ENCODE measurements around the gene LOXL1. TPM values are rescaled to one million over a fixed set of nuclear protein-coding genes. Genes with fewer than 3 reads are reported as not detected.

The LOXL1 gene
- total and polyA plus RNA-seq, 2 donors (not counting 1 experiment from before 2014, with no cell fraction given): 0.21 to 0.49 TPM

GRCh38 chr15:73901126-73901810 is 25.0 kb upstream of the LOXL1 start:
- no peak overlapping the region for H3K4me2 ChIP-seq (replicated peaks; ENCODE audit: low read depth, low read length, poor library complexity, severe bottlenecking)
- intact Hi-C loops (cut with micrococcal nuclease): no loop called here
- H3K4me3 ChIP-seq (ENCODE audit: control extremely low read depth in 1 of 5, extremely low read depth in 1 of 5, insufficient read depth in 1 of 5, low read depth in 2 of 5, low read length in 4 of 5): no peak overlapping the region
- no peak overlapping the region for H3K9ac ChIP-seq (ENCODE audit: low read length)
- Mint-ChIP-seq H3K27me3 (peaks cover 14% of the 10 kb centered on the region), H3K4me1 (no peaks in the 10 kb centered on the region), H3K9me3 (ENCODE audit: insufficient read depth) (no peaks in the 10 kb centered on the region), H3K27ac (no peak overlapping the region), H3K4me3 (no peak overlapping the region)
- CTCF ChIA-PET: no interaction called here
- H3K27ac ChIP-seq (ENCODE audit: low read length in 2 of 2): no peak overlapping the region
- ATAC-seq (ENCODE audit: low read depth): no peak
- H3K79me2 ChIP-seq (ENCODE audit: control insufficient read depth, insufficient read depth, low read length): no peaks in the 10 kb centered on the region
- peaks cover 0 to 4% (median 0%) of the 10 kb centered on the region in 3 donors for H3K9me3 ChIP-seq (ENCODE audit: control extremely low read depth in 1 of 3, control insufficient read depth in 2 of 3, insufficient read depth in 1 of 3, low read length in 2 of 3)
- no peaks in the 10 kb centered on the region for H3K4me1 ChIP-seq (ENCODE audit: control insufficient read depth in 2 of 2, insufficient read depth in 2 of 2, low read length in 2 of 2)
- H3K27me3 ChIP-seq (replicated peaks in 1 of 4; ENCODE audit: control extremely low read depth in 1 of 4, control insufficient read depth in 3 of 4, insufficient read depth in 4 of 4, low read length in 3 of 4): peaks cover 0 to 3% (median 0%) of the 10 kb centered on the region in 4 experiments
- POLR2A ChIA-PET: no interaction called here
- no peaks in the 10 kb centered on the region for H4K20me1 ChIP-seq (ENCODE audit: control insufficient read depth, insufficient read depth, low read length, poor library complexity, severe bottlenecking)
- no peak for TF ChIP-seq CTCF (IDR thresholded peaks at IDR 0.05)
- TF ChIP-seq EZH2 (IDR thresholded peaks at IDR 0.05; ENCODE audit: borderline replicate concordance, insufficient read depth, low read depth, low read length, poor library complexity, severe bottlenecking): no peak
- no peak for DNase-seq
- 94% methylated on average over 5 of the region's 7 CpGs for WGBS (ENCODE audit: insufficient coverage)
- no peak overlapping the region for H2AFZ ChIP-seq (ENCODE audit: insufficient read depth, low read depth, low read length, poor library complexity, severe bottlenecking)
- H3K36me3 ChIP-seq (replicated peaks in 1 of 2; ENCODE audit: control extremely low read depth in 1 of 2, control insufficient read depth in 1 of 2, extremely low read depth in 1 of 2, insufficient read depth in 2 of 2, low read length in 1 of 2): no peaks in the 10 kb centered on the region

GRCh38 chr15:73902121-73903020 is 23.9 kb upstream of the LOXL1 start:
- POLR2A ChIA-PET: no interaction called here
- Histone ChIP-seq H4K20me1 (ENCODE audit: control insufficient read depth, insufficient read depth, low read length, poor library complexity, severe bottlenecking) (no peaks in the 10 kb centered on the region), H2AFZ (ENCODE audit: insufficient read depth, low read depth, low read length, poor library complexity, severe bottlenecking) (no peak overlapping the region), H3K79me2 (ENCODE audit: control insufficient read depth, insufficient read depth, low read length) (no peaks in the 10 kb centered on the region), H3K27ac (ENCODE audit: low read length in 2 of 2) (no peak overlapping the region), H3K9ac (ENCODE audit: low read length) (no peak overlapping the region), H3K36me3 (replicated peaks in 1 of 2; ENCODE audit: control extremely low read depth in 1 of 2, control insufficient read depth in 1 of 2, extremely low read depth in 1 of 2, insufficient read depth in 2 of 2, low read length in 1 of 2) (no peaks in the 10 kb centered on the region), H3K4me3 (ENCODE audit: control extremely low read depth in 1 of 5, extremely low read depth in 1 of 5, insufficient read depth in 1 of 5, low read depth in 2 of 5, low read length in 4 of 5) (no peak overlapping the region), H3K9me3 (ENCODE audit: control extremely low read depth in 1 of 3, control insufficient read depth in 2 of 3, insufficient read depth in 1 of 3, low read length in 2 of 3) (peaks cover 0 to 2% (median 0%) of the 10 kb centered on the region in 3 donors), H3K27me3 (replicated peaks in 1 of 4; ENCODE audit: control extremely low read depth in 1 of 4, control insufficient read depth in 3 of 4, insufficient read depth in 4 of 4, low read length in 3 of 4) (peaks cover 0 to 3% (median 0%) of the 10 kb centered on the region in 4 experiments), H3K4me2 (replicated peaks; ENCODE audit: low read depth, low read length, poor library complexity, severe bottlenecking) (no peak overlapping the region), H3K4me1 (ENCODE audit: control insufficient read depth in 2 of 2, insufficient read depth in 2 of 2, low read length in 2 of 2) (no peaks in the 10 kb centered on the region)
- CTCF ChIA-PET: no interaction called here
- intact Hi-C loops (cut with micrococcal nuclease): no loop called here
- 89% methylated on average over 8 of the region's 11 CpGs for WGBS (ENCODE audit: insufficient coverage)
- ATAC-seq (ENCODE audit: low read depth): no peak
- no peak overlapping the region for H3K4me3 Mint-ChIP-seq
- TF ChIP-seq CTCF (IDR thresholded peaks at IDR 0.05) (no peak), EZH2 (IDR thresholded peaks at IDR 0.05; ENCODE audit: borderline replicate concordance, insufficient read depth, low read depth, low read length, poor library complexity, severe bottlenecking) (no peak)
- no peaks in the 10 kb centered on the region for H3K4me1 Mint-ChIP-seq
- H3K27ac Mint-ChIP-seq: no peak overlapping the region
- no peaks in the 10 kb centered on the region for H3K9me3 Mint-ChIP-seq (ENCODE audit: insufficient read depth)
- DNase-seq: no peak
- peaks cover 12% of the 10 kb centered on the region for H3K27me3 Mint-ChIP-seq

All from B cell (primary cell).